HG03135 (cell line): ENCODE results near the gene IQCM.
"Not testable (repeated sequence)": the region's sequence is repeated elsewhere in the genome, so short reads cannot be mapped to it uniquely, and the experiment has no call there.

Experiments used
- ATAC-seq: cut with Tn5 transposase; IDR thresholded peaks from one replicate; pipeline ENCODE4 v1.9.1; 2021; ENCODE audit warnings: mild to moderate bottlenecking, moderate library complexity; ENCODE audit not compliant: unreplicated experiment

Gene IQCM

GRCh38 chr4:149489321-149489720 is 326.3 kb downstream of the IQCM start:
- ATAC-seq: no peak

GRCh38 chr4:149486861-149487260 is 328.8 kb downstream of the IQCM start:
- ATAC-seq: no peak

GRCh38 chr4:149468669-149469068 is 347.0 kb downstream of the IQCM start:
- ATAC-seq: not testable (repeated sequence)

- ATAC-seq: no peak
Measured at GRCh38 chr4:149466446-149466845, 349.2 kb downstream of the IQCM start.

GRCh38 chr4:149465955-149466354 is 349.7 kb downstream of the IQCM start:
- ATAC-seq: no peak

- ATAC-seq: no peak
Measured at GRCh38 chr4:149443537-149443936, 372.1 kb downstream of the IQCM start.

- ATAC-seq: no peak
Measured at GRCh38 chr4:149441338-149441737, 374.3 kb downstream of the IQCM start.

GRCh38 chr4:149426461-149426860 is 389.2 kb downstream of the IQCM start:
- no peak for ATAC-seq

- ATAC-seq: no peak
Measured at GRCh38 chr4:149409555-149409962, 406.1 kb downstream of the IQCM start.

- no peak for ATAC-seq
Measured at GRCh38 chr4:149409146-149409545, 406.5 kb downstream of the IQCM start.

- ATAC-seq: no peak
Measured at GRCh38 chr4:149404143-149404542, 411.5 kb downstream of the IQCM start.

- ATAC-seq: no peak
Measured at GRCh38 chr4:149403081-149403480, 412.6 kb downstream of the IQCM start.

- ATAC-seq: no peak
Measured at GRCh38 chr4:149398993-149399392, 416.6 kb downstream of the IQCM start.

- ATAC-seq: peak; percentile 69
Measured at GRCh38 chr4:149370785-149371420, 444.7 kb downstream of the IQCM start.

- ATAC-seq: no peak
Measured at GRCh38 chr4:149370002-149370401, 445.6 kb downstream of the IQCM start.

GRCh38 chr4:149353241-149353640 is 462.4 kb downstream of the IQCM start:
- no peak for ATAC-seq

GRCh38 chr4:149349541-149349940 is 466.1 kb downstream of the IQCM start:
- no peak for ATAC-seq

- no peak for ATAC-seq
Measured at GRCh38 chr4:149347139-149347538, 468.5 kb downstream of the IQCM start.

GRCh38 chr4:149345424-149345823 is 470.2 kb downstream of the IQCM start:
- ATAC-seq: no peak

- ATAC-seq: no peak
Measured at GRCh38 chr4:149344436-149344835, 471.2 kb downstream of the IQCM start.

- ATAC-seq: no peak
Measured at GRCh38 chr4:149343614-149344013, 472.0 kb downstream of the IQCM start.

GRCh38 chr4:149341117-149341516 is 474.5 kb downstream of the IQCM start:
- not testable (repeated sequence) for ATAC-seq

- ATAC-seq: no peak
Measured at GRCh38 chr4:149328161-149328560, 487.5 kb downstream of the IQCM start.
